Astrocyte (in vitro differentiated cells and primary cell): ENCODE measurements around the gene OSBPL5.

Experiments used
- EZH2 ChIP-seq: IDR thresholded peaks from 2 replicates; pipeline ENCODE4 v1.6.1; 2012; ENCODE audit warnings: mild to moderate bottlenecking, low read length, inconsistent platforms; ENCODE audit not compliant: insufficient read depth
- TF ChIP-seq, protein P1 (sequence below): IDR thresholded peaks from 2 replicates; pipeline ENCODE4 v1.5.1; 2011; ENCODE audit warnings: low read depth, mild to moderate bottlenecking, inconsistent platforms, low read length, moderate library complexity; ENCODE audit not compliant: insufficient read depth

DNA sequence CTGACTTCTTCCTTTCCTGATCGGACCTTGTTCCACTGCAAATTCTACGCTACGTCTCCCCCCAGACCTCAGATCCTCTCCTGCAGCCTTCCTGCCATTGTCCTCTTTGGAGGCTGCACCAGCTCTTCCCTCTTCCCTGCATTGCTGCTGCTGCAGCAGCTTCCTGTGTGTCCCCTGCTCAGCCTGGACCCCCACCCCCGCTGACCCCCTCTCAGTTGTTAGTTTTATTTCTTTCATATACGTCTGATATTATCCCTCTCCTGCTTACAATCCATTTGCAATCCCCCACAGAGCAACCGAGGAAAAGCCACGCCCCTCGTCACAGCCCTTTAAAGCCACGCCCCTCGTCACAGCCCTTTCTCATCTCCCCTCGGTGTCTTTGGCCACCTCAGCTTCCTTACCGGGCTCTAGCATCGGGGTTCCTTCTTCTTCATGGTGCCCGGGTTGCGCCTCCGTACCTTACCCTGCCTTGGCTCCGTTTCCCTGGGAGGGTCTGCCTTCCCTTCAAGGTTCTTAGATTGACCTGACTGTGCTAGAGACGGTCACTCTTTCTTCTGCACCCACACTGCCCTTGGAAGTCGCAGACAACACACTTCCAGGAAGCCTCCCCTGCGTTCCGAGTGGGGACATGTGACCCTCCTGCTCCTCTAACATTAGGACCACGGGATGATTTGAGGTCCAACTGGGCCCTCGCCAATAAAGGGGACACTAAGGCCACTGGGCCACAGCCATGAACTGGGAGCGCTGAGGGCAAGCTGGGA is 48.7 kb upstream of the OSBPL5 start:
- TF ChIP-seq, protein P1, sequence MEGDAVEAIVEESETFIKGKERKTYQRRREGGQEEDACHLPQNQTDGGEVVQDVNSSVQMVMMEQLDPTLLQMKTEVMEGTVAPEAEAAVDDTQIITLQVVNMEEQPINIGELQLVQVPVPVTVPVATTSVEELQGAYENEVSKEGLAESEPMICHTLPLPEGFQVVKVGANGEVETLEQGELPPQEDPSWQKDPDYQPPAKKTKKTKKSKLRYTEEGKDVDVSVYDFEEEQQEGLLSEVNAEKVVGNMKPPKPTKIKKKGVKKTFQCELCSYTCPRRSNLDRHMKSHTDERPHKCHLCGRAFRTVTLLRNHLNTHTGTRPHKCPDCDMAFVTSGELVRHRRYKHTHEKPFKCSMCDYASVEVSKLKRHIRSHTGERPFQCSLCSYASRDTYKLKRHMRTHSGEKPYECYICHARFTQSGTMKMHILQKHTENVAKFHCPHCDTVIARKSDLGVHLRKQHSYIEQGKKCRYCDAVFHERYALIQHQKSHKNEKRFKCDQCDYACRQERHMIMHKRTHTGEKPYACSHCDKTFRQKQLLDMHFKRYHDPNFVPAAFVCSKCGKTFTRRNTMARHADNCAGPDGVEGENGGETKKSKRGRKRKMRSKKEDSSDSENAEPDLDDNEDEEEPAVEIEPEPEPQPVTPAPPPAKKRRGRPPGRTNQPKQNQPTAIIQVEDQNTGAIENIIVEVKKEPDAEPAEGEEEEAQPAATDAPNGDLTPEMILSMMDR = no peak
- no peak for TF ChIP-seq EZH2
